GM19099 (cell line): ENCODE data around the gene PRICKLE1.

Experiments
- POLR2A ChIP-seq: IDR thresholded peaks from 3 replicates; pipeline ENCODE4 v1.6.1; 2011; ENCODE audit warnings: low read depth; ENCODE audit not compliant: insufficient read length; ENCODE audit errors: extremely low read depth

The PRICKLE1 gene

DNA sequence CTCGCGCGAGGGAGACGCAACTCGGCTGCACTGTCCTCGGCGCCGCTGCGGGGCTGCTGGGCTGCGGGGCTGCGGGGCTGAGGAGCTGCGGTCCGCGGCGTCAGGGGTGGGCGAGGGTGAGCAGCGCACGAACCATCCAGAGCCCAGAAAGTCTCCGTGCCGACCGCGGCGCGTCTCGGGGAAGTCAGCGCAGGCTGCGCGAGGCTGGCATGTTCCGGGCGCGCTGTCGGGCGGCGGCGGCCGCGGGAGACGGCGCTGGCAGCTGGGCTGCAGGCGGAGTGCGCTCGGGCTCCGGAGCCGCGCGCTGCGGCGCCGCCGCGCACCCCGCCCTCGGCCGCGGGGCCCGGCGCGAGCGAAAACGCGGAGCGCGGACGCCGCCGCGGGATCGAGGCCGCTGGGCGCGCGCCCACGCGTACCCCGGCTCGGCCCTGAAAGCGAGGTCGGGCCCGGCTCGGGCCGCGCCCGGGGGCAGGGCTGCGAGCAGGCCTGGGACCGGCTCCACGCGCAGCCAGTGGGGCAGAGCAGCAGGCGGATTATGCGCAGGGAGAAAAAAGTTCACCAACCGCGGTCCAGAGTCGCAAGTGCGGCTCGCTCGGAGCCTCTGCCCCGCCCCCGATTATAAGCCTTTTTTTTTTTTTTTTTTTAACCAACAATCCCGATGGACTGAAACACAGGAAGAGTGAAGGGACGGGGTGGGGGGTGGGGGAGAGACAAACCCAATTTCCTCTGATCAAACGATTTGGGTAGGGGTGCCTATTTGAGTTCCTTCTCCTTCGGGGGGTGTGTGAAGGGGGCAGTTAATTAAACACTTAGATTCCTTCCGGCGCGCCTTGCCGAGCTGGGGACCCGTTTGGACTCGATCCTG is at the start of gene PRICKLE1:
Gene PRICKLE1, minus strand, starts transcription at position 282 of the 865 bp plus-strand sequence. CDS start 117,230 bp downstream, outside the sequence.
- no peak for TF ChIP-seq POLR2A

DNA sequence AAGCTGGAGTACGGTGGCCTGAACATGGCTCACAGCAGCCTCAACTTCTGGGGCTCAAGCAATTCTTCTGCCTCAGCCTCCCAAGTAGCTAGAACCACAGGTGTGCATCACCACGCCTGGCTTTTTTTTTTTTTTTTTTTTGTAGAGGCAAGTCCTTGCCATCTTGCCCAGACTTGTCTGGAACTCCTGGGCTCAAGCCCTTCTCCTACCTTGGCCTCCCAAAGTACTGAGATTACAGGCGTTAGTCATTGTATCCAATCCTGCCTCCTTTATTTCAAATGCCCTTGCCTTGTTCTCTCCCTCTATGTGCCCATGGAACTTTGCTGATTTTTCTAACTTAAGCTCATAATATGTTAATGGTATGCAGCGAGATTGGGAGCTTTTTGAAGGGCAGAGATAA is 49.2 kb upstream of the PRICKLE1 start:
- TF ChIP-seq POLR2A, result no peak

DNA sequence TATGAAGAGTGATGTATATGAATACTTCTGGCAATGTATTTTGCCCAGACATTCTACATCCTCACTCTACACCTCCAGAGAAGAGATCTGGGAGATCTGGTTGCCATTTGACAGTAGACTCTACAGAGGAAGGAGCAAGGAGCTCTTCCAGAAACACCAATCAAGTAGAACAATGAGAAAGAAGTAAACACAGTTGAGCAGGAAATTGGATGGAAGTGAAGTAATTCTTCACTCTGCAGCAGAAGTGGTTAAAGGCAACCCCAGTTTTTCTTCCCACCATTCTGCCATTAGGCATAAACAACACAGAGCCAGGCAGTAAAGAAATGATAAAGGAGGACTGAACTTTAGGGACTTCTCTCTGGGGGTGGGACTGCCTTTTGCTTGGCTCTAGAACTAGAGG is 48.5 kb upstream of the PRICKLE1 start:
- no peak for TF ChIP-seq POLR2A

DNA sequence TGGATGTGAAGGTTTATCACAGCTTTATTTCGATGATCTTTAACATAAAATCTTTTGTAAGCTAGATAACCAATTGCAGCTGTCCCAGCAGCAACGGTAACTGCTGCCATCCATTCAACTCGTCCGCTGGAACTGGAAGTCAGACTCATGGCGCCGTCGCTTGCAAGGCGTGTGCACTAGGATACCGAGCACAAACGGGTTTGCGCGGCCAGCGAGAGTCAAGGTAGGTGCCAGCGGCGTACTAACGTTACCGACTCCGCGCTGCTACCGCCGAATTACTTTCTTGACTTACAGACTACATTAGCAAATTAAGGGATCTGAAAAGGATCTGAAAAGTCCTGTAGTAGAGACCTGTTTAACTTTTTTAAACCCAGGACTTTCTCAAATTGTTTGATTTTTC is 47.4 kb upstream of the PRICKLE1 start:
- no peak for TF ChIP-seq POLR2A

DNA sequence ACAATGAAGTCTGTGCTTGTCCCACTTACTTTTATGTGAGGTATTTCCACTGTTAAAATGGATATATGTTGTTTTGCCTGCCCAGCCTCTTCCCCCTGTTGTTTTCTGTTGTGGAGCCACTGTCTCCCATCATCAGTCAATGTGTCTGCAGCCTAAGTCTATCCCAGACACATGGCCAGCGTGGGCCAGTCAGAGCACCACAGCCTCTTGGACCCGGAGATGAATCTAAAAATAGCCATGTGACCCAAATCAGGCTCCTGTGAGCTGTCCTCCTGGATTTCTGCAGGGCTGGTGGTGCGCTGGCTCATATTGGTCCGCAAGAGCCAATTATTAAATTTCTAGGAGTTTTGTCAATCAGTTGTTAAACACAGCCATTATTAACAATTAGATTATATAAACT is 44.0 kb upstream of the PRICKLE1 start:
- no peak for TF ChIP-seq POLR2A

DNA sequence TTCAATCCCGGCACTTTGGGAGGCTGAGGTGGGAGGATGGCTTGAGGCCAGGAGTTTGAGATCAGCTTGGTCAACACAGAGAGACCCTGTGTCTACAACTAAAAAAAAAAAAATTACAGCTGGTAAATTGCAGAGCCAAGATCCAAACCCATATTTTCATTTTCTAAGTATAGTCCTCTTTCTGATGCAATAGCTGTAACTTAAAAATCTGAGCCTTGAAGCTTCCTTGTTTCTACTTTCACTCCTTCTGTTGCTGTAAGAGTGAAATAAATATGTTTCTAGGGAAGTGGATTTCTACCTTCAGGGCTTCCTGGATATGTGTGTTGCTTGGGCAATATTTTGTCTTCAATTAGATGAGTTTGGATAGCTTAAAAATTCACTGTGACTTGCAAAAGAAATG is 42.0 kb upstream of the PRICKLE1 start:
- TF ChIP-seq POLR2A, result no peak

DNA sequence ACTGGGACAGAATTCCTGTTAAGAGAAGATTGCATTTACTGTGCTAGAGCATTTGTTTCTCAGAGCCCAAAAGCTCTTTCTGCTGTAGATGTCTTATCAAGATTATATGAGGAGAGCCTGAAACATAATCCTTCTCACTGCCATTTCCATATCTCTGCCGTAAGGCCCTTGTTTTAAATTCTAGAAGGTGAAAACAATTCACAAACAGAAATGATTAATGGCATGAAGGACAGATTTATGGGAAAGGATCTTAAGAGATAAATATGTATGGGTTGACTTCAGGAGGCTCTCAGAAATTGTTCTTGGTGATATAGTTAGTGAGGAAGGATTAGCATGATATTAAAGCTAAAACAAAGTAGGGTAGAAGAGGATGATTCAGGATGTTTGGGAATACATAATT is 40.8 kb upstream of the PRICKLE1 start:
- TF ChIP-seq POLR2A, result no peak

DNA sequence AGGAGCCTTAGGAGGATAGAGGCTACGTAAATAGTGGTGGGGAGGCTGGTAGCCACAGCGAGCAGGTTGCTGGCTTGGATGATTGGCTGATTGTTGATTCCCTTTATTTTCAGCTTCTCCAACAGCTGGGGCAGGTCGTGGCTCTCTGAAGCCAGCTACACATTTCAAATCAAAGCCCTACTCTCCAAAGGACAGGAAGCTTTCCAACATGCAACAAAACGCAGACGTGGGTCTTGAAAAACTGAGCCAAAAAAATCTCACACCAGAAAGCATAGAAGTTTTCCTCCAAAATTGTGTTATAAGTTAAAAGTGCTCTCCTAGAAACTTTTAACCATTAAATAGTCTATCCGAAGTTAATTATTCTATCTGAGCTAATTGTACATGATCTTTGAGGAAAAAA is 37.6 kb upstream of the PRICKLE1 start:
- no peak for TF ChIP-seq POLR2A

DNA sequence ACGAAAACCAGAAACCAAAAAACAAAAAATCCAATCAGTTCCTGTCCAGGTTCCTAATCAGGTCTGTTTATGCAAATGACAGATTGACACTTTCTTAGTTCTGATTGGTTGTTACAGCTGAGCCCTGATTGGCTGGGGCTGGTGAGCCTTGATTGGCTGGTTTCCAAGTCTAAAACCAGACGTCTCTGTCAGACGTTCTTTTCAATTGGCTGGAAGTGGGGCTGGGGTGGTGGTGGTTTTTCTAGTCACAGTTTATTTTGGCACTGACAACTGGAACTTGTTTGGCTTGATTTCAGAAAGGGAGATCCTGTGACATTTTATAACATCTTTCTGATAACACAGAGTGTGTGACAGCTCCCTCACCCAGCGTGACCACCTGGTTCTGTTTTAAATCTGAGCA is 36.1 kb upstream of the PRICKLE1 start:
- TF ChIP-seq POLR2A, result no peak

DNA sequence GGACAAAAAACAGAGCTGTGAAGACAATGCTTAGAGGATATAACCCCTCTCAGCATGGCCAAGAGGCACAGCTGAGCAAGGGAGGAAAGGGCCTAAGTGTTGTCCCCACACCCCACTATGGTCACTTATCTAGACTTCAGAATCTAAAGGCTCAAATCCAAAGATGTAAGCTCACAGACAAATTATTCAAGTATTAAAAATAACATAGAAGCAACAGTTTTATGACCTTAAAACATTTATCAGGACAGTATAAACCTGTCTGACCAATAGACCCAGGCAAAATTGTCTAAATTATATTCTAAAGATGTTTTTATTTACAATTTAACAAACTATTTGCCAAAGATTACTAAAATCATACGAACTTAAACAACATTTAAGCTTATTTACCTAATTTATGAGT is 28.1 kb upstream of the PRICKLE1 start:
- TF ChIP-seq POLR2A, result no peak

DNA sequence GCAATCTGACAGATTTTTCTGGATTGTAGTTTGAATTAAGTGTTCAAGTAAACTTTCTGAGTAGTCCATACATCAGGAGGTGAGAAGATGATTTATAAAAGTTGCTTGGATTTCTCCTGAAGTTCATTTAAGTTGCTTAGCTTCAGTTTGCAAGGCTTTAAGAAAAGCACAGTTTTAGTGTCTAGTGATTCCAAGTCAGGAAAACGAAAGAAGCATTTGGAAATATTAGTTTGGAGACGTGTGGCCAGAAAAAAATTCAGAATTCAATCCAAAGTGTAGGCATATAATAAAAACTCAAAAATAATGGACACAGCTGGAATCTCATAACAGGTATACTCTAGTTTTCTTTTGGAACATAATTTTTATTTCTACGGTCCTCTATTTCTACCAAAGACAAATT is 25.5 kb upstream of the PRICKLE1 start:
- TF ChIP-seq POLR2A, result no peak

DNA sequence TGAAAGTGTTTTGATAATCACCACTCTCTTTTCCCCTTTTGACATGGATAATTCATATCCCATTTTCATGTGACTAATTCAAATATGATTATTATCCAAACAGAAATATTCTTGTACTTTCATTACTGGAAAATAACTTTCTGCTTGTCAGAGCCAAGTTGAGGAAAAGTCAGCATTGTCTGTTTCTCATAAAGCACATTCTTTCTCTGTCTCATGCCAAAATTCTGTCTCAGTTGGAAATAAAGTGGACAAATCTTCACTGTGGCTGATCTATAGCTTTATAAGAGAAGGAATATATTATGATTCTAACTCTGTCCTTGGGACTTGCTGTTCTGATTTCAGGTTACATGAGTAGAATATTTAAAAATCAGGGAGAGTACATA is 22.7 kb upstream of the PRICKLE1 start:
- TF ChIP-seq POLR2A, result no peak

DNA sequence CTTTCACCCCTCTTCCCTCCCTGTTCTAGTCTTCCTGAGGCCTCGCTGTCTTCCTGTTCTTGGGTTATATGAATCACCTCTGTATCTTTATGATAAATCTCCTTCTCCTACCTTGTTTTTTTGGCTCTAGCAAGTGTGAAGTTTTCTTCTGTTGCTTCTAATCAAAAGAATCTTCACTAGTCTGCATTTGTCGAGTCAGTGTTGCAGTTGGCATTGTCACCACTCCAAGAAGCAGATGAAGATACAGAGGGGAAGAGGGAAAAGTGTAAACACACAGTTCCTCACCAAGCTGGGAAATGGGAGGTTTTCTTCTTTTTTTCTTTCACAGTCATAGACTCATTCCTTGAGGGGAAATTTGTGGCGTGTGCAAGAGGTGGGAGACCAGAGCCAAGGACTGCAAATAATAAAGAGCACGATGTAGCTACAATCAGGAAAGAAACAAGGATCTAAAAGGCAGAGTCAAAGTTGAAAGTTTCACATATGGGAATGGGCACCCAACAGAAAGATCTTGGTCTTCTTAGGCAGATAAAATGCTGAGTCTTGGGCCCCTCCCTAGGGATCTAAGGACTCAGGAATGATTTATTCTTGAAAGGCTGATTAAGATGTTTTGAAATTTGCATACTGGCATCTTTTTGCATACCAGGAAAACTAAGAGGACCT is 22.2 kb upstream of the PRICKLE1 start:
- no peak for TF ChIP-seq POLR2A

DNA sequence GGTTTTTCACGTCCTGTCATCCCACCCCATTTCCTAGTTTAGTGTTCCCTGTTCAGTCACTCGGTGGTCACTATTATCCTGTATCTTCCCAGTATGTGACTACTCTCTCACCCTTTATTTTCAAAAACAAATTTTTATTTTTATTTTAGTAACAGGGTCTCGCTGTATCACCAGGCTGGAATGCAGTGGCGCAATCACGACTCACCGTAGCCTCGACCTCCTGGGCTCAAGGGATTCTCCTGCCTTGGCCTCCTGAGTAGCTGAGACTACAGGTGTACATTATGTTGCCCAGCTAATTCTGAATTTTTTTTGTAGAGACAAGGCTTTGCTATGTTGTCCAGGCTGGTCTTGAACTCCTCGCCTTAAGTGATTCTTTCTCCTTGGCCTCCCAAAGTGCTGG is 20.1 kb upstream of the PRICKLE1 start:
- TF ChIP-seq POLR2A, result no peak

DNA sequence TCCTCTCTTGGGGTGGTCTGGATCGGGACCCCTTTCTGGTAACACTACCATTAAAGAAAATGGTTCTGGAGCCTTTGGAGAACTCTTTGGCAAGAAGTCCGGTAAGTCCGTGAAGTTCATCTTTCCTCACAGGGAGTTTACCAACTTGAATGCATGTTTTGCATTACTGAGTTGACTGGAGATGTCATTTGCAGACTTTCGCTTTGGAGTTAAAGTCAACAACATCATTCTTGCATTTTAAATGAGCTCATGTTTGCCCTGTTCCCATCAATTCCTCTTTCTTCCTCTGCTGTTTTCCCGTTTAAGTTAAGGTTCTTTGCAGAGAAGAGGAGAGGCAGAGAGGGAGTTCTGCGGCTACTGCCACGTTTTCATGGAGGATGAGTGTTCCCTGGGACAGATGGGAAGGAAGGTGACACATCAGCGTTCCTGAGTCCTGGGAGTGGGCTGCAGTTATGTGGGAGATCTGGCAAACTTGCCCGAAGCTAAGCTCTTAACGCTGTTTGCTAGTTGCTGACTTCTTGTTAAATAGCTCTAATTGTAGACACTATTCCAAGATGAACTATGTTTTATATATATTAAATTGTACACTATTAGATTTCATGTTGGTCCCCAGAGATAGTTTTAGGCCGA is 18.8 kb upstream of the PRICKLE1 start:
- TF ChIP-seq POLR2A, result no peak

DNA sequence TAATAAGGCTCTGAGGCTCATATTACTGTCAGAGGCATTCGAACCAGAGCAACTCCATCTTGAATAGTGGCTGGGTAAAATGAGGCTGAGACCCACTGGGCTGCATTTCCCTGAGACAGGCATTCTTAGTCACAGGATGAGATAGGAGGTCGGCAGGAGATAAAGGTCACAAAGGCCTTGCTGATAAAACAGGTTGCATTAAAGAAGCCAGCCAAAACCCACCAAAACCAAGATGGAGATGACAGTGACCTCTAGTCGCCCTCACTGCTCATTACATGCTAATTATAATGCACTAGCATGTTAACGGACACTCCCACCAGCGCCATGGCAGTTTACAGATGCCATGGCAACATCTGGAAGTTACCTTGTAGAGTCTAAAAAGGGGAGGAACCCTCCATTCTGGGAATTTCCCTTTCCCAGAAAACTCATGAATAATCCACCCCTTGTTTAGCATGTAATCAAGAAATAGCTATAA is 18.1 kb upstream of the PRICKLE1 start:
- no peak for TF ChIP-seq POLR2A

DNA sequence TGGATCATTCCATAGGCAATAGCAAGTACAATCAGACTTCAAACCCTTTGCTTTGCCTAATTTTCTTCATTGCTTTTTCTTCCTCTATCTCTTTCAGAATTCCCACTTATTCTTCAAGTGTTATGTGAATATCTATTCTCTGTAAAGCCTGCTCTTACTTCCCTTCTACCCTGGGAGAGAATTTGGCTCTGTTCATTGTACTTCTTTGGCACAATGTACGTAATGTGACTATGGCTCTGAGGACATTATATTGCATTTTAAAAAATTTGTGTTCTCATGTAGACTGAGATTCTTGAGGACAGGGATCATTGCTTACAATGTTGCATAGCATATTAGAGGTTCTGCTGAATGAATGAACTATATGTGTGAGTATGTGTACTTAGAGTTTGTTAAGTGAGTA is 16.9 kb upstream of the PRICKLE1 start:
- no peak for TF ChIP-seq POLR2A

DNA sequence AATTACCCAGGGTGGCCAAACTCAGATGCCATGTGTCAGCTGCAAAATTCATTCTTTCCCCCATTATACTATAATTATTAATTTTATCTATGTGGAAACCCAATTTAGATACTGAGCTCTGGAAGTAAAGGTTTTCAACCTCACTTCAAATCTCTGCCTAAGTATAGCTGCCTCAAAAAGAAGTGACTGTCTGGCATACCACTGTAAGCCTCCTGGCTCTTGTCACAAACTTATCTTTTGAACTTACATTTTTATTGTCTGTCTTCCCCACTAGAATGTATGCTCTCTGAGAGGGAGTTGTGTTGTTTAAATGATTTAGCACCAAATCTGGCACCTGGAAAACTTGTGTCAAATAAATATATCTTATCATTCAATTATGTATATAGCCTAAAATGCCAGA is 16.1 kb upstream of the PRICKLE1 start:
- no peak for TF ChIP-seq POLR2A
